NCI-H69 (cell line): ENCODE data around the gene MFN2.
"Not testable (repeated sequence)": the region's sequence is repeated elsewhere in the genome, so short reads cannot be mapped to it uniquely, and the experiment has no call there.

ENCODE experiments used
- DNase-seq: peaks from one replicate; lab custom pipeline; 2025; lab: John Stamatoyannopoulos, UW

The MFN2 gene

DNA sequence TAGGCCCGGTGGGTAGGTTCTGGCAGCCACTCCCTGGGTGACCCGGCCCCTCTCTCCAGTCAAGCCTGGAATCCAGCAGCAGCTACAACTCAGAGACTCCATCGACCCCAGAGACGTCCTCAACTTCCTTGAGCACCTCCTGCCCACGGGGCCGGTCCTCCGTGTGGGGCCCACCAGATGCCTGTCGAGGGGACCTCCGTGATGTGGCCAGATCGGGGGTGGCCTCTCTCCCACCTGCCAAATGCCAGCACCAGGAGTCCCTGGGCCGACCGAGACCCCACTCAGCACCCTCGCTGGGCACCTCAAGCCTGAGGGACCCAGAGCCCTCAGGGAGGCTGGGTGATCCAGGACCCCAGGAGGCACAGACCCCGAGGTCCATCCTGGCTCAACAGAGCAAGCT, 41.8 kb downstream of the MFN2 start:
- DNase-seq, result no peak

DNA sequence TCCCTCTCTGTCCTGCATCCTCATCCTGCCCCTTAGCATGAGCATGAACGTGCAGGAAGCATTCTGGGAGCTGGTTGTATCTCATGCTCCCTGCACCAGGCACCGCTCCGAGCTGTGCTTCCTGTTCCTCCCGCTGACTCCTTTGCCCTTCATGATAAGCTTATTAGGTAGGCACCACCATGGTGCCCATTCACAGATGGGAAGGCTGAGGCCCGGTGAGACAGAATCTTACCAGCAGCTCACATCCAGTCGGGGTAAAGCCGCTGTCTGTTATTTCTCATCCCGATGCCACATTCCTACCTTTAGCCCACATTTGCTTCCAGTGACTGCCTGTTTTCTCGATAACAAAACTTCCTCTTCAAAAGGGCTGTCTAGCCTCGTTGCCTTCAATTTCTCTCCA, 46.3 kb downstream of the MFN2 start:
- DNase-seq, result no peak

DNA sequence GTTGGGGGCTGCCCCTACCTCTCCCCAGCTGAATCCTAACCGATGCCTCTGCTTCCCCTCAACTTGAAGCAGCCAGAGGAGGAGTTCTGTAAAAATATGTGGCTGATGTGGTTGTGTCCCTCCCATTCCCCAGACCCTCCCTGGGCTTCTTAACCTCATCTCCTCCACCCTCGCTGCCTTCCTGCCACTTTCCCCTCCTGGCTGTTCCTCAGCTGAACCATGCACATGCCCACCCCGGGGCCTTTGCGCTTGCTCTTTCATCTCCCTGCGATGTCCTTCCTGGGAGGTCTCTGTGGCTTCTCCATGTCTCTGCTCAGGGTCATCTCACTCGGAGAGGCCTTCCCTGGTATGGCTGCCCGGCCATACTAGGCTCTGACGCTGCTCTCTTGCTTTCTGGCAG, 48.0 kb downstream of the MFN2 start:
- no peak for DNase-seq

GRCh38 chr1:12028957-12029511, 48.8 kb downstream of the MFN2 start:
- DNase-seq, result no peak

DNA sequence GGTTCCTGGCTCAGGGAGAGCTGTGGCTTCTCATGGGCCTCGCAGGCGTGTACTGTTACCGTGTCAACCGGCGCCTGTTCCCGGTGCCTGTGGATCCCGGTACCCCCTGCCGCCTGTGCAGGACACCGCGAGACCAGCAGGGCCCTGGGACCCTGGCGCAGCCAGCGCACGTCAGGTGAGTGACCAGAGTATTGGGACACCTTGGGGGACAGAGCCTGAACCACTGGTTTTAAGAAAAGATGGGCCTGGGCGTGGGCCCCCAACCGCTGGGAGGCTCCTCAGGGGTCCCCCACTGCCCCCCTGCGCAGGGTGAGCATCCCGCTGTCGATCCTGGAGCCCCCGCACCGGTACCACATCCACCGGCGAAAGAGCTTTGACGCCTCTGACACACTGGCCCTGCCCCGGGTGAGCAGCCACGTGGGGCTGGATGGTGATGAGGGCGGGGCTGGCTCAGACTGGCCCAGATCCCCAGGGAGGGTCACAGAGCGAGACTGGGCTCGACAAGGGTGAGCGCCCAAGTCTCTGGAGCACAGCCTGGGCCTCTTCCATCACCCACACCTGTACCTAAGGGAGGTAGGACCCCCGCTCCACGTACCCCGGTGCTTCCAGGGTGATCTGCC, 49.6 kb downstream of the MFN2 start:
- DNase-seq, result no peak

DNA sequence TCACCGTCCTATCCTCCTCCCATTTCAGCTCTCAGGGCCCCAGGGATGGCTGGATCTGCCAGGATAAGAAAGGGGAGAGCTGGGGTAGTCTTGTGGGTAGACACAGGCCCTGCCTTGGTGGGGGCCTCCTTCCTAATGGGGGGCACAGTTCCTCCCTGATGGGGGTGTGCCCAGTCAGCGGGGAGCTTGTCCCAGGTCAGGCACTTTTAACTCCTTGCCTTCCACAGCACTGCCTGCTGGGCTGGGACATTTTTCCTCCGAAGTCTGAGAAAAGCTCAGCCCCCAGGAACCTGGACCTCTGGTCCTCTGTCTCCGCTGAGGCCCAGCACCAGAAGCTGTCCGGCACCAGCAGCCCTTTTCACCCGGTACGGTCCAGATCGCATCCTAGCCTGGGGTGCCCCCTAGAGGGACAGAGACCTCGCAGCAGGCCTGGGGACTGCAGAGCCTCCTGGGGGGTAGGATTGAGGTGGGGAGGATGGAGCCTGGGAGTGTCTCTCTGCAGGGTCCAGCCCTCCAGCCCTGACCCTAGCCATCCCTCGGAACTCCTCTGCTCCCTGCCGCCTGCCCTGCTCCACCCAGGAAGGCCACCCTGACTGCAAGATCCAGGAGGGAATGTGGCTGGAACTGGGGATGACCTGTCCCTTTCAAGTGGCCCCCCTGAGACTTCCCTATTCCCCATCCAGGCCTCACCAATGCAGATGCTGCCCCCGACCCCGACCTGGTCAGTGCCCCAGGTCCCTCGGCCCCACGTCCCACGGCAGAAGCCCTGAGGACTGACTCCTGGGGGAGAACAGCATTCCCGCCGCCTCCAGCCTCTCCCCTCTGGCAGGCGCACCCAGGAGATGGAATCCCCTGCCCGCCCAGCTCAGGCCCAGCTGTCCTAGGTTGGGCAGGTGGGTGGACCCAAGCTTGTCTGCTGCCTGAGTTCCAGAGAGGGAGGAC, 51.1 kb downstream of the MFN2 start:
- DNase-seq, result no peak

GRCh38 chr1:12032161-12032621, 51.9 kb downstream of the MFN2 start:
- no peak for DNase-seq

GRCh38 chr1:12033441-12033840, 53.2 kb downstream of the MFN2 start:
- DNase-seq, result not testable (repeated sequence)

DNA sequence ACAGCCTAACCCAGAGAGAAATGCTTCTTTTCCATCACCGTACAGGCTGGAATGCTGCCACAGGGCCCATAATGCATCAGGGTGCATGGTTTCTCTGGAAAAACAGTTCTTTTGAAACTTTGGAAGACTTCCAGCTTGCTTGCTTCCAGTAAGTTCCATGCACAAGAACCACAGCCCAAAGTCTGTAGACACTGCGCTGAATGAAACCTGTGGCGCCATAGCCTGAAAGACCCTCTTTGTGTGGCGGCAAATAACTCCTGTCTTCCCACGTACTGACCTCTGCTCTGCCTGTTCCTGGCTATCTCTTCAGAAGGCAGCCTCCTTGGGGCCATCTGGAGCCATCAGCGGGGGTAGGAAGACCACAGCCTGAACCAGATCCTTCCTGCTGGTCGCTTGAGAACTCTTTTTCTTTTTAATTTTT, 54.1 kb downstream of the MFN2 start:
- DNase-seq, result no peak

- DNase-seq, result no peak
Measured at GRCh38 chr1:12035312-12035711, 55.1 kb downstream of the MFN2 start.

GRCh38 chr1:12037486-12038355, 57.5 kb downstream of the MFN2 start:
- DNase-seq, result no peak

DNA sequence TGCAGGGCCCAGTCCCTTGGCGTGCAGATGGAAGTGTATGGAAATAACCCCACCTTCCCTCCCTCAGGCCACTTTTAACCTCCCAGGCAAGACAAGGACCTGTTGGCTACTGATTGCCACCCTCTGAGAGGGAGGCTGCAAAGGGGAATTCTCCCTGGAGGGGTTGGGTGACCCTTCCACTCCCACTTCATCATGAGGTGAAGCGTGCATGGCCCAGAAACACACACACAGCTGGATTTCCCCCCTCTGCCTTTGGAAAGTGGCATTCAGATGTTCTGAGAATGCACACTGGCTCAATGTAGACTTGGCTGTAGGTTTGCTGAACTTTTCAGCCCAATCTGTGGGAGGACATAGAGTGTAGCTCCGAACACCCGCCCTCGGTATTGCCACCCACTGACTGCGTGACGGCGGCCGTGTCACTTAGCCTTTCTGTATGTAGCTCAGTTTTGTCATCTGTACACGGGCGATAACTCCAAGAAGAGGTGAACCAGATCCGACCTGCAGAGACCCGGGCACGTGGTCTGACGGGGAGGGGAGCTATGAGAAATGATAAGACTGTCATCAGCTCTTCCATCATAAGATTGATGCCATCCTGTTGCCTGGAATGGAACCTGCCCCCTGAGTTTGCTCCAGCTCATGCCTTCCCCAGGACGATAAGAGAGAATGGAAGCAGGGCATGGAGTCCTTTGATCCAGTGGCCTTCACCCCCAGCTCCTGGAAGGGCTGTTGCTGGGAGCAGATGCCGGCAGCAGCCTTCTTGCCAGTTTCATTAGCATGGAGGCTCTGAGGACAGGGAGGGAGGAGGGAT, 58.3 kb downstream of the MFN2 start:
- no peak for DNase-seq

DNA sequence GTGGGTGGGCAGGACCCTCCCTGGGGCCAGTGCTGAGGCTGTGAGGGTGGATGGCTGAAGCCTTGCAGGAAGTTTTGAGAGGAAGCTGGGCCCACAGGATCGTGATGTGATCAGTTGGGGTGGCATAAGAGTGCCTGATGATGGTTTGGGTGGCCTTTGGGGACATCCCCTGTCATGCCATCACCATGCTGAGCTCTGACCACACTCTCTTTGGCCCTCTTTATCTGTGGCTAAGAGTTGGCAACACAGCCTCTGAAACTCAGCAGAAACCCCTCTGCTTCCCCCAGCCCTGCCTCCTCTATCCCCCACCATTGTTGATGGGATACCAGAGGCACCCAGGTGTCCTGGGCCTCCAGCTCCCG, 58.9 kb downstream of the MFN2 start:
- no peak for DNase-seq

GRCh38 chr1:12039824-12040456, 59.7 kb downstream of the MFN2 start:
- DNase-seq, result not testable (repeated sequence)

GRCh38 chr1:12040457-12041051, 60.3 kb downstream of the MFN2 start:
- peak; percentile 91 for DNase-seq

GRCh38 chr1:12044187-12044877, 64.1 kb downstream of the MFN2 start:
- DNase-seq, result peak; percentile 42

- no peak for DNase-seq
Measured at GRCh38 chr1:12046749-12047119, 66.5 kb downstream of the MFN2 start.

DNA sequence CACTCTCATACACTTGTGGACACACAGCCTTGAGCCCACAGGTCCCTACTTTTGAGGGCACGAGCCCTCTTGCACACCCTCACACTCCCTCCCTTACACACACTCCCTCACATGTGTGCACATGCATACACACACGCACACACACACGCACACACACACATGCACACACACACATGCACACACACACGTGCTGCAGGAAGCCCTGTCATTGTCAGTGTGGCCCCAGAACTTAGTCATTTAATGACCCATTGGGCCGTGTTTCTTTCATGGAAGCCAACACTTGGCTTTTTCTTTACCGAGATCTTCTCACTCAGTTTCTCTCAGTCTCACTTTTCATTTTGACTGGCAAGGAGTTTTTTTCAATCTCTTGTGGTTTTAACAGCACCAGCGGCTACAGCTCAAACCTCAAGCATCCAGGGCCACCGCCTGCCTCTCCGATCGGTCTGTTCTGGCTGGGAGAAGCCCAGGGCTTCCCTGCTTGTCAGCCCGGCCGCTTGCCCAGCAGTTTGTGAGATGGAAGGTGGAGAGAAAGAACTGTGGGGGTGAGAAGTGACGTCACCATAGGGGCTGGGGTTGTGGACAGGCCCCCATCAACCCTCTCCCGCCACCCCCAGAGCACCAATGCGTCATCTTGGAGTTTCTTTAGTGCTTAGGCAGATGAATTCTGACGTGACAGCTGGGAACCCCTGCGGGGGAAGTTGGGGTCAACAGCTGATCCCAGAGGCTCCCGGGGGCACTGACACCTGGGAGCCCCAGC, 67.1 kb downstream of the MFN2 start:
- no peak for DNase-seq

DNA sequence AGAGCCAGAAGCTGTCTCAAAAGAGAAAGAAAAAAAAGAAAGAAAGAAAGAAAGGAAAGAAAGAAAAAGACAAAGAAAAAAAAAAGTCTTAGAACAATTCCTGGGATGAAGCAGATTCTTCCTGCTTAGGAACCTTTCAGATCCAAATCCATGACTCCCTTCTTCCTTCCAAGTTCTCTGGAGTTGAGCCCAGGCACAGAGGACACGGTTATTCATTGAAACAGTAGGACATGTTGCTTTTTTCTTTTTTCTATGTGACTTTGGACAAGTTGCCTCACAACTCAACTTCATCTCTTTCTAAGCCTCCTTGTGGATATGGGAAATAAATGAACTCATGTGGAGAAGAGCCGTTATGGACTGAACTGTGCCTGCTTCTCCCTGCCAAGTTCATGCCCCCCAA, 68.1 kb downstream of the MFN2 start:
- no peak for DNase-seq
